ENCODE results near the gene PTPRH. TPM values are rescaled to one million over a fixed set of nuclear protein-coding genes. Genes with fewer than 3 reads are reported as not detected.

PTPRH gene
- total and polyA plus RNA-seq, 2 donors (not counting 1 experiment from before 2014, with no cell fraction given), result not detected

GRCh38 chr19:55160128-55160985 lies 48.9 kb downstream of the PTPRH start:
- no peak overlapping the region for H3K27ac Mint-ChIP-seq
- Histone ChIP-seq H3K4me3 (ENCODE audit: control extremely low read depth in 1 of 5, extremely low read depth in 1 of 5, insufficient read depth in 1 of 5, low read depth in 2 of 5, low read length in 4 of 5) (peak overlapping the region in 1 of 5 experiments; percentile 19), H3K4me2 (replicated peaks; ENCODE audit: low read depth, low read length, poor library complexity, severe bottlenecking) (peak overlapping the region; percentile 14), H2AFZ (ENCODE audit: insufficient read depth, low read depth, low read length, poor library complexity, severe bottlenecking) (no peak overlapping the region), H3K79me2 (ENCODE audit: control insufficient read depth, insufficient read depth, low read length) (no peaks in the 10 kb centered on the region), H3K9ac (ENCODE audit: low read length) (no peak overlapping the region), H3K27ac (ENCODE audit: low read length in 2 of 2) (no peak overlapping the region), H3K36me3 (replicated peaks in 1 of 2; ENCODE audit: control extremely low read depth in 1 of 2, control insufficient read depth in 1 of 2, extremely low read depth in 1 of 2, insufficient read depth in 2 of 2, low read length in 1 of 2) (no peaks in the 10 kb centered on the region), H3K9me3 (ENCODE audit: control extremely low read depth in 1 of 3, control insufficient read depth in 2 of 3, insufficient read depth in 1 of 3, low read length in 2 of 3) (peaks cover 0 to 43% (median 4%) of the 10 kb centered on the region in 3 donors), H4K20me1 (ENCODE audit: control insufficient read depth, insufficient read depth, low read length, poor library complexity, severe bottlenecking) (no peaks in the 10 kb centered on the region), H3K4me1 (ENCODE audit: control insufficient read depth in 2 of 2, insufficient read depth in 2 of 2, low read length in 2 of 2) (peaks cover 14 to 19% of the 10 kb centered on the region in 2 donors), H3K27me3 (replicated peaks in 1 of 4; ENCODE audit: control extremely low read depth in 1 of 4, control insufficient read depth in 3 of 4, insufficient read depth in 4 of 4, low read length in 3 of 4) (peaks cover 0 to 71% (median 25%) of the 10 kb centered on the region in 4 experiments)
- intact Hi-C loops (cut with micrococcal nuclease), result no loop called here
- no peaks in the 10 kb centered on the region for H3K9me3 Mint-ChIP-seq (ENCODE audit: insufficient read depth)
- 6% methylated on average over 32 of the region's 33 CpGs for WGBS (ENCODE audit: insufficient coverage)
- ChIA-PET POLR2A (interaction anchor here (0.6 to 1.1 kb wide), 2 partner anchors 99 to 198 kb away, joined by 3 to 4 read pairs; partner anchors contain the start of gene PPP6R1), CTCF (interaction anchor here (1.1 to 2.3 kb wide), 3 partner anchors 20 to 344 kb away, joined by 3 to 18 read pairs (median 3); no protein-coding TSS in a partner anchor)
- DNase-seq, result peak; percentile 86
- TF ChIP-seq CTCF (IDR thresholded peaks at IDR 0.05) (peak; percentile 86), EZH2 (IDR thresholded peaks at IDR 0.05; ENCODE audit: borderline replicate concordance, insufficient read depth, low read depth, low read length, poor library complexity, severe bottlenecking) (no peak)
- no peak overlapping the region for H3K4me3 Mint-ChIP-seq
- peaks cover 10% of the 10 kb centered on the region for H3K4me1 Mint-ChIP-seq
- H3K27me3 Mint-ChIP-seq, result peaks cover 49% of the 10 kb centered on the region
- peak; percentile 84 for ATAC-seq (ENCODE audit: low read depth)

All from B cell (primary cell).